HepG2 (cell line): ENCODE results near the gene SPCS1. TPM values are rescaled to one million over a fixed set of nuclear protein-coding genes. Genes with fewer than 3 reads are reported as not detected.

ENCODE experiments used
- DNMT3B ChIP-seq: conservative IDR thresholded peaks from 2 replicates; pipeline ENCODE4 v1.6.1; 2016; ENCODE audit warnings: missing biosample characterization, control low read depth
- FOXK1 ChIP-seq: sonication (generic); formaldehyde crosslinking; IDR thresholded peaks from 2 replicates; pipeline ENCODE4 v1.4.0; 2020; ENCODE audit warnings: low read depth, missing genetic modification reagents, borderline replicate concordance
- GABPB1 ChIP-seq: IDR thresholded peaks from 2 replicates; pipeline ENCODE4 v1.6.1; 2016; ENCODE audit warnings: mild to moderate bottlenecking, missing genetic modification reagents, moderate library complexity, missing compliant biosample characterization
- HES4 ChIP-seq: sonication (generic); formaldehyde crosslinking; IDR thresholded peaks from 2 replicates; pipeline ENCODE4 v1.9.0; 2021; ENCODE audit warnings: mild to moderate bottlenecking, missing genetic modification reagents, borderline replicate concordance
- HNF4G ChIP-seq, 2 experiments: sonication (generic) in 1 of 2; formaldehyde crosslinking in 1 of 2; IDR thresholded peaks; 2 replicates each; pipeline versions ENCODE4 v1.4.0 to v1.6.1; 2011 to 2020; ENCODE audit warnings: borderline replicate concordance in 2 of 2, low read depth in 2 of 2, mild to moderate bottlenecking in 2 of 2, low read length in 1 of 2, missing genetic modification reagents in 1 of 2, moderate library complexity in 1 of 2
- MXD4 ChIP-seq: IDR thresholded peaks from 2 replicates; pipeline ENCODE4 v1.6.1; 2016; ENCODE audit warnings: mild to moderate bottlenecking, missing biosample characterization, missing genetic modification reagents
- PRPF4 ChIP-seq: fragments of 200-400 bp; formaldehyde crosslinking; IDR thresholded peaks from 2 replicates; pipeline ENCODE4 v1.6.1; 2016; ENCODE audit warnings: low read length, low read depth; ENCODE audit not compliant: poor library complexity, severe bottlenecking
- RAD21 ChIP-seq: fragments of 450-650 bp; formaldehyde crosslinking; IDR thresholded peaks from 2 replicates; pipeline ENCODE4 v1.5.0; 2020; ENCODE audit warnings: mild to moderate bottlenecking
- SALL1 ChIP-seq: sonication (generic); formaldehyde crosslinking; IDR thresholded peaks from 2 replicates; pipeline ENCODE4 v1.8.0; 2022; ENCODE audit warnings: mild to moderate bottlenecking, missing genetic modification reagents
- SMAD9 ChIP-seq: sonication (generic); formaldehyde crosslinking; IDR thresholded peaks from 2 replicates; pipeline ENCODE4 v1.5.1; 2020; ENCODE audit warnings: mild to moderate bottlenecking, missing genetic modification reagents
- THRA ChIP-seq: sonication (generic); formaldehyde crosslinking; IDR thresholded peaks from 2 replicates; pipeline ENCODE4 v1.4.0; 2020; ENCODE audit warnings: missing genetic modification reagents, borderline replicate concordance
- ZBTB46 ChIP-seq: sonication (generic); formaldehyde crosslinking; IDR thresholded peaks from 2 replicates; pipeline ENCODE4 v1.4.0; 2020; ENCODE audit warnings: mild to moderate bottlenecking, missing genetic modification reagents, borderline replicate concordance
- ZFAT ChIP-seq: sonication (generic); formaldehyde crosslinking; conservative IDR thresholded peaks from 2 replicates; pipeline ENCODE4 v1.8.1; 2023; ENCODE audit warnings: missing genetic modification reagents, inconsistent platforms
- ZFP36 ChIP-seq: fragments of 150-350 bp; IDR thresholded peaks from 2 replicates; pipeline ENCODE4 v1.6.1; 2018; ENCODE audit warnings: borderline replicate concordance, low read length, low read depth; ENCODE audit not compliant: partially characterized antibody
- ZFP41 ChIP-seq: sonication (generic); formaldehyde crosslinking; IDR thresholded peaks from 2 replicates; pipeline ENCODE4 v1.4.0; 2020; ENCODE audit warnings: mild to moderate bottlenecking, missing genetic modification reagents, borderline replicate concordance
- ZNF44 ChIP-seq: sonication (generic); formaldehyde crosslinking; IDR thresholded peaks from 2 replicates; pipeline ENCODE4 v1.5.1; 2020; ENCODE audit warnings: mild to moderate bottlenecking, missing genetic modification reagents
- ZNF790 ChIP-seq: sonication (generic); formaldehyde crosslinking; IDR thresholded peaks from 2 replicates; pipeline ENCODE4 v1.8.0; 2022; ENCODE audit warnings: missing genetic modification reagents, mild to moderate bottlenecking, borderline replicate concordance
- ZUFSP ChIP-seq: sonication (generic); formaldehyde crosslinking; IDR thresholded peaks from 2 replicates; pipeline ENCODE4 v1.9.0; 2021; ENCODE audit warnings: missing genetic modification reagents, mild to moderate bottlenecking, borderline replicate concordance
- polyA plus RNA-seq, 8 experiments: library from polyadenylated mRNA; depleted of rRNA in 3 of 8; stranded (reverse) in 7 of 8; unstranded in 1 of 8; fragments of >200 nt; fragmentation: Illumina TruSeq in 4 of 8; extraction: Trizol in 4 of 8; gene quantifications; 2 replicates each; pipeline versions ENCODE4 v1.2.1 to v1.2.3, GENCODE V29; 2011 to 2016; ENCODE audit warnings: low read depth in 4 of 8, missing spikeins in 1 of 8, mixed read lengths in 1 of 8; ENCODE audit not compliant: insufficient read depth in 1 of 8
- total RNA-seq, 5 experiments: library from RNA; depleted of rRNA; stranded (reverse); fragments of >200 nt; fragmentation: Illumina TruSeq; extraction: Trizol; gene quantifications; 2 replicates each; pipeline ENCODE4 v1.2.3, GENCODE V29; 2016; ENCODE audit warnings: low read depth in 1 of 5
- TF ChIP-seq, protein P1 (sequence below): sonication (generic); formaldehyde crosslinking; IDR thresholded peaks from 2 replicates; pipeline ENCODE4 v1.5.0; 2020; ENCODE audit warnings: missing genetic modification reagents
- TF ChIP-seq, protein P2 (sequence below): sonication (generic); formaldehyde crosslinking; conservative IDR thresholded peaks from 2 replicates; pipeline ENCODE4 v1.4.0; 2020; ENCODE audit warnings: missing genetic modification reagents

Gene SPCS1
- total and polyA plus RNA-seq, 2 of the 13 experiments (the other 11 are each of a cell fraction or from before 2014, with no cell fraction given): 84.6 to 120 TPM

GRCh38 chr3:52704611-52705437 lies 1.1 kb upstream of the SPCS1 start (continued):
- TF ChIP-seq FOXK1 (CRISPR knock-in tag) (peak; percentile 81), HES4 (CRISPR knock-in tag) (0 out of 2 replicates have a peak, but pooled peaks have one; percentile 12), PRPF4 (no peak), RAD21 (no peak), ZNF790 (CRISPR knock-in tag) (no peak), ZFAT (CRISPR knock-in tag) (no peak), ZFP36 (no peak), MXD4 (peak; percentile 95), GABPB1 (no peak; the same call in 1 of the 2 replicates), ZUFSP (no peak), SMAD9 (CRISPR knock-in tag) (no peak), HNF4G (IDR thresholded peaks at IDR 0.05; ENCODE audit: borderline replicate concordance, low read depth, low read length) (peak; percentile 94), HNF4G (CRISPR knock-in tag; IDR thresholded peaks at IDR 0.05; ENCODE audit: borderline replicate concordance, low read depth) (no peak; the same call in 1 of the 2 replicates), DNMT3B (CRISPR knock-in tag) (peak; percentile 80; the same call in 1 of the 2 replicates), THRA (CRISPR knock-in tag) (peak; percentile 81; the same call in 1 of the 2 replicates), ZNF44 (no peak), ZFP41 (CRISPR knock-in tag) (no peak), ZBTB46 (CRISPR knock-in tag) (no peak), SALL1 (peak; percentile 90)
- TF ChIP-seq, protein P1, sequence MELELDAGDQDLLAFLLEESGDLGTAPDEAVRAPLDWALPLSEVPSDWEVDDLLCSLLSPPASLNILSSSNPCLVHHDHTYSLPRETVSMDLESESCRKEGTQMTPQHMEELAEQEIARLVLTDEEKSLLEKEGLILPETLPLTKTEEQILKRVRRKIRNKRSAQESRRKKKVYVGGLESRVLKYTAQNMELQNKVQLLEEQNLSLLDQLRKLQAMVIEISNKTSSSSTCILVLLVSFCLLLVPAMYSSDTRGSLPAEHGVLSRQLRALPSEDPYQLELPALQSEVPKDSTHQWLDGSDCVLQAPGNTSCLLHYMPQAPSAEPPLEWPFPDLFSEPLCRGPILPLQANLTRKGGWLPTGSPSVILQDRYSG (CRISPR knock-in tag): no peak
- TF ChIP-seq, protein P2, sequence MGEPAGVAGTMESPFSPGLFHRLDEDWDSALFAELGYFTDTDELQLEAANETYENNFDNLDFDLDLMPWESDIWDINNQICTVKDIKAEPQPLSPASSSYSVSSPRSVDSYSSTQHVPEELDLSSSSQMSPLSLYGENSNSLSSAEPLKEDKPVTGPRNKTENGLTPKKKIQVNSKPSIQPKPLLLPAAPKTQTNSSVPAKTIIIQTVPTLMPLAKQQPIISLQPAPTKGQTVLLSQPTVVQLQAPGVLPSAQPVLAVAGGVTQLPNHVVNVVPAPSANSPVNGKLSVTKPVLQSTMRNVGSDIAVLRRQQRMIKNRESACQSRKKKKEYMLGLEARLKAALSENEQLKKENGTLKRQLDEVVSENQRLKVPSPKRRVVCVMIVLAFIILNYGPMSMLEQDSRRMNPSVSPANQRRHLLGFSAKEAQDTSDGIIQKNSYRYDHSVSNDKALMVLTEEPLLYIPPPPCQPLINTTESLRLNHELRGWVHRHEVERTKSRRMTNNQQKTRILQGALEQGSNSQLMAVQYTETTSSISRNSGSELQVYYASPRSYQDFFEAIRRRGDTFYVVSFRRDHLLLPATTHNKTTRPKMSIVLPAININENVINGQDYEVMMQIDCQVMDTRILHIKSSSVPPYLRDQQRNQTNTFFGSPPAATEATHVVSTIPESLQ (CRISPR knock-in tag): no peak
